ENCODE results near the gene SNCA.

SNCA gene

DNA sequence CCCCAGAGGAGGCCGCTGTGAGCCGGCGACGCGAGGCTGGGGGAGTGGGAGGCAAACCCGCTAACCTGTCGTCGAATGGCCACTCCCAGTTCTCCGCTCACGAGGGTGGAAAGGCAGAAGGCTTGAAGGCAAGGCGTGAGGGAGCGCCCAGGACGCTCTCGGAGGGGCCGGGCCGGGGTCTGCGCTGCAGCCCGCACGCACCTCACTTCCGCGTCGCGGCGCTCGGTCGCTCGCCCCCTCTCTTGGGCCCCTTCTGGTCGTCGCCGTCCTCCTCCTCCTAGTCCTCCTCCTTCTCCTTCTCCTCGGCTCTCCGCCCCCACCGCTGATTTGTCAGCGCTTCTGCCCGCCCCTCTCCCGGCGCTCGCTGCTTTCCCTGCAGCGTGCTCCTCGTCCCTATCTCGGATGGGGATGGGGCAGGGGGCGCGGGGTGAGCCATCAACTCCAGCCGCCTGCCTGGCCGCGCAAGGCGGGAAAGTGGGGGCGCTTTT lies at the start of gene SNCA:
Gene SNCA (minus strand): TSS at position 265 of the 488 bp plus-strand sequence. CDS start 1,494 bp downstream, outside the sequence.
- DNase-seq (ENCODE audit: low read depth): no peak

DNA sequence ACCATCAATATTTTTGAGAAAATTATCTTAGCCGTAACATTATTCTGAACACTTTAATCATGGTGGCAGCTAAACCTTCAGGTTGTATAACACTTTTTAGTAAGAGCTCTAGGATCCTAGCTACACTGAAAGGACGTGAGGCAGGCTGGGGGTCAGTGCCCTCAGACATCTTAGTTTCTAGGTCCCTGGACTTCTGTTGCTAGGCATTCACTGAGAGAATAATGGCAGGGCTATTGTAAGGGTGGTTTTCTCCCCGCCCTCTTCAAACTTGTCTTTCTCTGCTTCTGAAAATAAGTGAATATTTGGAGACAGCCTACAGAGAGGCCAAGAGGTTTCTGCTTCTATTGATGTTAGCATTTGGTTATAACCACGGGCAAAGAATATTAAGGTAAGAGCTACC lies 42.3 kb upstream of the SNCA start:
- no peak for DNase-seq (ENCODE audit: low read depth)

DNA sequence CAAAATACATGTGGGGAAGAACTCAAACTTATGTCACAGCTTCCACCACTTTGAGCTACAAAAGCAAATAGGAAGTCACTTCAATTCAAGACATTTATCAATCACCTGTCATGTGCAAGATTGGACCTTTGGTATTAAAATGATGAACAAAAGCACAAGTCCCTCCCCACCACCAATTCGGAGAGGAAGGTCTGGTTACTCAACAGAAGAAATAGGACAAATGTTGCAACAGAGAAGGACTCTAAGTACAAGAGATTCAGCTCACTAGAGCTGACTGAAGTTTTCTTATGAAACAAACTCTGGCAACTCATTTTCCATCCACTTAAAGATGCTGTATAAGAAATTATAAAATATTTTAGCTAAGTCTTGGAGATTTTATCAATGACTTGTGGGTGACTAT lies 41.6 kb upstream of the SNCA start:
- no peak for DNase-seq (ENCODE audit: low read depth)

DNA sequence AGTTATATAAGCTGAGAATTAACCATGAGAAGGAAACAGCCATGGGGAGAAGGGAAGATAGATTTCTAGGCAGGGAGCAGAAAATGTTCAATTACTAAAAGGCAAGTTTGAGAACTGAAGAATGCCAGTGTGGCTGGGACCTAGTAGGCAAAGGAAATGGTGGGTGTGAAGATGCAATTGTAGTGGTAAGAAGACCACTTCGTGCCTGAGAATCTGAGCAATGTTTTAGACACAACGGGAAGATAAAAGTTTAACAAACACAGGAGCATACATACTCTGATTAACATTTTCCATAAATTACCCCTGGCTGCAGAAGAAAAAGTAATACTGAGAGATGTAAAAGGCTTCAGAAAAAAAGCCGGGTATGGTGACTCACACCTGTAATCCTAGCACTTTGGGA lies 39.6 kb upstream of the SNCA start:
- no peak for DNase-seq (ENCODE audit: low read depth)

DNA sequence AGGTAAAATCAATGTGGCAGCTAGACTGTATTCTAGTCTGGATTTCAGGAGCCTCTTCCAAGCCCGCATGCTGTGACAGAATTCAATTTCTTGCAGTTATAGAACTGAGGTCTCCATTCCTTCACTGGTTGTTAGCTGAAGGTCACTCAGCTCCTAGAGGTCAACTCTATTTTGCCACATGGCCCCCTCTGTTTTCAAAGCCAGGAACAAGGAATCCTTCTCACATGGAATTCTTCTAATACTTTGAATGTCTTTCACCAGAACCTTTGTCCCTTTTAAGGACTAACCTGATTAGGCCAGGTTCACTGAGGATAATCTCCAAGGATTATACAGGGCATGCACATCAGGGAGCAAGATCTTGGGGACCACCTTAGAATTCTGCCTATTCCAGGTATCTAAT lies 34.2 kb upstream of the SNCA start:
- no peak for DNase-seq (ENCODE audit: low read depth)

DNA sequence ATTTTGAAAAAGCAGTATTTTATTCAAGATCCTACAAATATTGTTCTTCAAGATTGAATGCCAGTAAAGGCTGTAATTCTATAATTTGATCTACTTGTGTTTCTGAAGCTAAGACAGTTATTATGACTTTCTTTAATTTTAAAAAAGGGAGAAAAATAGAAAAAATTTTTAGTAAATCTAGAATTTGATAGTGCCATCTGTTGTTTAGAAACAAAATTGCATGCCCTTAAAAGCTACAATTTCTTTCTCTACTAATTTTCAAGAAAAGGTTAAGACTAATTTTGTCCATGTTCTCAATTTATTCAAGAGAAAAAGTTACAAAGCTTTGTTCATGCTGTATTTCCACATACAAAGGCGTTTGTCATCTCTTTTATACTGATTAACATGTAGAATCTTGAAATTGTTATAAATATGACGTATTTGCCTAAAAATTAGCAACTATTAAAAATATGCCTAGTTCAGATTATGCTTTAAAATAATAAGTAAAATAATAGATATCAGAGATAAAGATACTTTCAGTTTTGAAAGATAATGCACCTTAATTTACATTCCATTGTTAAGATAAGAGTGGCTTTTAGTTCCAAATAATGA lies 32.1 kb upstream of the SNCA start:
- DNase-seq (ENCODE audit: low read depth): no peak

DNA sequence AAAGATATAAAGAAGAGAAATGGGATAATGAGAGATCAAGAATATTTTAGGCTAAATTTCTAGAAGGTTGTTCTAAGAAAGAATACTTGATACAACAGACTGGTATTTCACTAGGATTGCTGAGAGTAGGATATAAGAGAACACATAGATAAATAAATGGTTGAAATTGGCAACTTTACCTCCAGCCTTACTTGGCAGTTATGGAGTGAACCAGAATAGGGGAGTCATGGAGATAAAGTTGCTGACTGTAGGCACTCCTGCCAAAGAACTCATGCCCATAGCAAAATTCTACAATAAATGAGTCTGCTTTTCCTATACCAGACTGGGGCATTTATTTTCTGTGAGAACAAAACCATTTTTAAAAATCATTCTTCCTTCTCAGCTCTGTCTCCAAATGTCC lies 31.3 kb upstream of the SNCA start:
- no peak for DNase-seq (ENCODE audit: low read depth)

DNA sequence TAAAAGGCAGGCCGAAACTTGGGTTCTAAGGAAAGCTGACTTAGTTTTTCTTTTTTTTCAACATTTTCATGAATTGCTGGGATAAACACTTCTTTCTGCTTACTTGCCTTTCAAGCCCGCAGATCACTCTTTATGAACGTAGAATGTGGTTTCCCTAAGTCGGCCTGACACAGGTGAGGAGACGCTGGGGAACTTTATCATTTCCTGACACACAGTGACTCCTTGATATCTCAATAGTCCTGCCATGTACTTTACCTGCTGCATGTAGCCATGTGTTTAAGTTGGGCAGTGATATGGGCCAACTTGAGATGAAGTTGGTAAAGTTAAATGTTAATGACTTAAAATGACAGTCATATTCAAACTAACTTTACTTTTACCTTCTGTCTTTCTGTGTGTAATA lies 26.6 kb upstream of the SNCA start:
- DNase-seq (ENCODE audit: low read depth): no peak

DNA sequence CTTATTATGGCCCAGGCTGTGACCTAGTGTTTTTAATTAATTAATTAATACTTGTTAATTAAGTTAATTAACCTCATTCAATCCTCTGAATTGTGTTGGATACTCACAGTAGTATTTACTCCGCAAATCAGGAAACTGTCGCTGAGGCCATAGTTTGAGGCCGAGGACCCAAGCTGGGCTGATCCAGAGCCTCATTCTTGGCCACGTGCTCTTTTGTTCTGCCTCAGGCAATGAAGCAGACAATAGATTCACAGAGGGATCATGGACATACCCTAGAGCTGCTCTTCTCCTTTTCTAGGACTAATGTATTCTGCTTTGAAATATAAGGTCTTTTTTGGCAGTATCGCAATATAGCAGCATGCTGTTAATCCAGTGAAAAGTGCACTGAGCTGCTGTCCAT lies 24.0 kb upstream of the SNCA start:
- DNase-seq (ENCODE audit: low read depth): no peak

DNA sequence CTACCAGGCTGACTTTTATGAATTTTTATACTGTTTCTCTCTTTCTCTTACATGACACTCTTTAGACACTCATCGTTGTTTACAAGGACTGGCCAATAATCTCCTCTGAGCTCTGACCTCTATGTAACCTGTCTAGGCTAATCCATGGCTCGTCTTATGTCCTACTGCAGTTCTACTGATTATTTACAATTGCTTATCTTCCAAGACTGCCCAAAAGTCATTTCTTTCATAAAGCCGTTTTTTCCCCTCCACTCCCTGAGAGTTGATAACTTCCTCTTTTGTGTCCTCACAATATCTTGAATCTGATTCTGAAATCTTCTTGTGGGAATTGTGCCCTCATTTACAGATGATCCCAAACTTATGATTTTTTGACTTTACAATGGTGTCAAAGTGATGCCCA lies 18.3 kb upstream of the SNCA start:
- DNase-seq (ENCODE audit: low read depth): no peak

DNA sequence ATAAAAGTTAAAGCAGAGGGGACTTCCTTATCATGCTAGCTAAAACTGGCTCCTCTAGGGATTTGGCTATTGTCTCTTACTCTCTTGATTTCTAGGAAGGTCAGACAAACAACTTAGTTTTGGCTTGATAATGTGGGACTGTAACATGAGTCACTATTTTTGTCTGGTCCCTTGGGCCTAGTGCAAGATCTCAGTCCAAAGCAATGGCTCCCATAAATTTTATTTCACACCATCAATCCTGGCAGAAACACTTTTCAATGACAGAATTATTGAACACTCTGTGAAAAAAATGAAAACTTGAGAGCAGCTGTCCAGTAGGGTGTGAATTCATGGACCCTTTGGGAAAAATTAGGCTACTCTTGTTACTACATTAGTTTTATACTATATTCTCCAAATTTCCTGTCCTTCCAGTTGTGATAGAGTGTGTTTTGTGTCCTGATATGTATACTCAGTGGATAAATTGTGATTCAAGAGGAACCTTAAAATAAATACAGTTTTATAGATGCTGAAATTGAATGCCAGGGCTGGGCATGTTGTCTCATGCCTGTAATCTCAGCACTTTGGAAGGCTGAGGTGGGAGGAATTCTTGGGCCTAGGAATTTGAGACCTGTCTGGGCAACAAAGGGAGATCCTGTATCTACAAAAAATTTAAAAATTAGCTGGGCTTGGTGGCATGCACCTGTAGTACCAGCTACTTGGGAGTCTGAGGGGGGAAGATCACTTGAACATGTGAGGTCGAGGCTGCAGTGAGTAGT lies 10.8 kb upstream of the SNCA start:
- DNase-seq (ENCODE audit: low read depth): no peak

DNA sequence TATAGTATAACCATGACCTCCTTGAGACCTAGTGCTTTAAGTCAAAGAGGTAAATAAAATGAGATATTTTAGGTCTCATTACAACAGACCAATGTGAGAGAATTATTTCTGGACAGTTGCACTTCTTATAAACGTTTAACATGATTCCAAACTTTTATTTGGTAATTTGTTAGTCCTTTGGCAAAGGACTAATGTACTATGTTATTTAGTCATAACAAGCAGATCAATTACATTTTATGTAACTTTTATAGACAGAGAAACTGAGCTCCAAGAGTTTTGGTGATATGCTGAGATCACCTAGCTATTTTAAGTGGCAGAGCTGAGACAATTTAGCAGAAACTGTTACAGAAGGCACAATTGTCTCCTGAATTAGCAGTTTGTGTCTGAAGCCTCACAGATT lies 2.6 kb upstream of the SNCA start:
- no peak for DNase-seq (ENCODE audit: low read depth)

DNA sequence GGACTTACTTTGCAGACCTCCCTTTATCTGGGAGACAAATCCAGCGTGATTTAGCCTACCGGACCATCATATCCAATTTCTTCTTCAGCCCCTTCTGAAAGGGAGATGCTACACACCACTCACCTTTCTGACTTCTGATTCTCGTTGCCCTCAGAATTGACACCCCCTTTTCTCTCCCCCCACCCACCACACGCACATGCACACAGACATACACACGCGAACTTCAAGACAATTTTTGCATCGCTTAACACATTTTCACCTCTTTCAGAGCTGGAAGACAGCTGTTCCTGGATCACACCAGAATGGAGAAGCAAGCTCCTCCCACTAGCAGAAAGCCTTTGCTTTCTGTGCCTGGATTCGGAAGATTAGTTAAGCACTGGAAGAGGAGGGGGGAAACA lies 1.0 kb upstream of the SNCA start:
- no peak for DNase-seq (ENCODE audit: low read depth)

DNA sequence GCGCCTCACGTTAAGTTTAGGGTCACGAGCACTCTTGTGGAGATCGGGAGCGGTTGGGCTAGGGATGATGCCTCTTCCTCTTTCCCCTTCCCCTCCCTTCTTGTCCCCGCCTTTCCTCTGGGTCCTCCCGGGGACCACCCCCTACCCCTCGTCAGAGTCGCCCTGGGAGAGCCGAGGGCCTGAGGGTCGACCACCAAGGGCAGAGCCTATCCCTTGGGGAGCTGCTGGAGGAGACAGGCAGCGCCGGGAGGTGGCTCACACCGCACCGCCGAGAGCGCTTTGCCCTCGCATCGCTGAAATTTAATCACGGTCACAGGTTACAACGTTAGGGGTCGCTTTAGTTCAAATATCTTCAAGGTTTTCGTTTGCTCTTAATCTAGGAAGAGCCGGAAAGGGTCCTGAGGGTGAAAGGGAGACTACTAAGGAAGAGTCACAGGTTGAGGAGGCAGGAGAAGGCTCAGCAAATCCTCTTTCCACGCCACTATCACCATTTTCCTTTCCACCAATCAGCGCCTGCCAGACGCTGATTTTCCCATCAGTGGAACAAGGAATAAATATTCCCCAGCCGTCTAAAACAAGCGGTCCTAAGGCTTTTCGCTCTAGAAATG lies 528 bp upstream of the SNCA start:
- DNase-seq (ENCODE audit: low read depth): no peak

DNA sequence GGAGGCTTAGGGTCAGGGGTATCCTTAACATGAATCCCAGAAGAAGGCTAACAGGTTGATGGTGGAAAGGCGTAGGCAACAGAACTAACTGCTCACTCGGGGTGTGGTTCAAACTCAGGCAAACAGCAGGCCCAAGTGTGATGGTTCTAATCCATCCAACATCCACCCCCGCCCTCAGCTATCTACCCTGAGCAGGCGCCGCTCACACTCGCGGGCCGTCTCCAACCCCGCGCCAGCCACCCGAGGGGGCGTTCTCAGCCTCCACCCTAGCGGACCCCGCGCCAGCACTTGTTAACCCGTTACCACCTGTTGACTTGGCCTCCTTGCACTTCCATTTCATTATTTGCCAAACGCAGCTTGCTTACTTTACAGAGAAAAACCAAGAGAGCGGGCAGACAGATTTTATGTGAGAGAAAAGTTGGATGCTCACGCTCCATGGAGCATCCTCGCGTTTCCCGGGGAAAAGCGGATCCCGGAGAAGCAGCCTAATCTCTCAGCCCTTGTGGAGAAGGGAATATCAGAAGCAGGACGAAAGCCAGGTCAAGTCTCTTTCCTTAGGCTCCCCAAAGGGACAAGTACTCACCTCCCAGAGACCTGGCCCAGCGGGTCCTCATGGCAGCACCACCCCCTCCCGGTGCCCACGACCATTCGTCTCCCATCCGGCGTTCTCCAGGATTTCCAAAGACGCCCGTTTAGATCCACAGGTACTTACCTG lies 773 bp downstream of the SNCA start:
- DNase-seq (ENCODE audit: low read depth): no peak

DNA sequence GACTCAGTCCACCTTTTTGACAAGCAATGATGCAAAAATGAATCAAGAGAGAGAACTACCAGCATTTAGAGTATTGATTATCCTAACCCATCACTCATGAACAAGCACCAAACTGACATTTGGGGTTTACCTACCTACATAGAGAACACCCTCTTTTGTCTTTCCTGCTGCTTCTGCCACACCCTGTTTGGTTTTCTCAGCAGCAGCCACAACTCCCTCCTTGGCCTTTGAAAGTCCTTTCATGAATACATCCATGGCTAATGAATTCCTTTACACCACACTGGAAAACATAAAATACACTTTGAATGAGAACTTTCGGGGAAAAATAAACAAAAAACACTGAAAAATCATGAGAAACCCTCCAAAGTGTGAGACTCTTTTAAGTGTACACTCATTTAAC lies 1.5 kb downstream of the SNCA start:
- DNase-seq (ENCODE audit: low read depth): no peak

DNA sequence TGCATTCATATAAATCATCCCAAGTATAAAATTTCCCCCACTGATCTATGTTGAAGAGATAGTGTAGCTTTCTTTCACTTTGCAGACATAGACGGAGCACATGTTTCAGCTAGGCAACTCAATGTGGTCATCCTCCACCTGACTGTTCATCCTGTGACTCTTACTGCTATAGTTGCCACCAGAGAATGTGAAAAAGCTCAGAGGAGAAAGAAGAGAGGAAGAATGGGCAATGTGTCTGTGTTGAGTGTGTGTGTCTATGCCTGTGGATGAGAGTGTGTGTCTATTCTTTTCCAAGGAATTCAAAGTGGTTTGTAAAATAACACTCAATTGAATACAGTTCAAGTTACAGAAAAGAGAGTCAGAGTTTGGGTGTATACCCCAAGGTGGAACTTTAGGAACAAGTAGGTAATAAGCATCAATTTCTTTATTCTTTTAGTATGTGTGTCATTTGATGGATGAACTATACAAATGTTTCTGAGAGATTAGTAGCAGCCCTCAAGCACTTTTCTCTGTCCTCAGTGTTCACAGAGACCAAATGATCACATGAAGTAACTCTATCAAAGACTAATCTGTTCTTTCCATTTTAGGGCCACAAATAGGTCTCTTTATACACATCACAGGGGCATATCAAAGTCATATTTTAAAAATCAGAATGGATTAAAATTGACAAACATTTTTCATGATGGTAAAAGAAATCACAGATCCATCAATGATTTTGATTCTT lies 2.3 kb downstream of the SNCA start:
- DNase-seq (ENCODE audit: low read depth): no peak

DNA sequence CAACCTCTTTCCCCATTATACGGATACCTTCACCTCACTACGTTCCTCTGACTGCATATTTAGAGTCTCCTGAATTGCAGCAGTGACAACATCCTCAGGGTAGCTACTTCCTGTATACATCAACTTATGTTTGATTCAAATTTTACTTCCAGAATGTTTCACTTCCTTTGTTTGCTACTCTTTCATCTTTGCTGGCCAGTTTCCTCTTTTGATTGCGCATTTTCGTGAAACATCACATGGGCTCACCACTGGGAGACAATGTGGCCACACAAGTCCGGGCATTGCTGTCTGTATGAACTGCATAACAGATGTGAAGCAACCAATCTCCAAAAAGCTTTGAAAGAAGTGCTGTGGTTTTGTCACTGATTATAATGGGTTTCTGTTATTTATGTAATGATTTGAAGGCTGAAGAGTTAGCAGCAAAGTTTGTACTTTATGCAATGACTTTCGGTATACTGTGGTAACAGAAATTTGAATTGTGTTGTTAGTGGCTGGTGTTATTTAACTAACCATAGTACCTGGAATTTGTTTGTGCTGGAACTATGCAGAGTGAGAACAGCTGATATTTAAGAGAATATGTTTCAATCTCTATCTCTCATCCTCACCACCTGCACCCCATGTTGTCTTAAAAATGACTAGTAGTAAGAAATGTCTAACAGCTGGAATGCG lies 7.4 kb downstream of the SNCA start:
- DNase-seq (ENCODE audit: low read depth): no peak

DNA sequence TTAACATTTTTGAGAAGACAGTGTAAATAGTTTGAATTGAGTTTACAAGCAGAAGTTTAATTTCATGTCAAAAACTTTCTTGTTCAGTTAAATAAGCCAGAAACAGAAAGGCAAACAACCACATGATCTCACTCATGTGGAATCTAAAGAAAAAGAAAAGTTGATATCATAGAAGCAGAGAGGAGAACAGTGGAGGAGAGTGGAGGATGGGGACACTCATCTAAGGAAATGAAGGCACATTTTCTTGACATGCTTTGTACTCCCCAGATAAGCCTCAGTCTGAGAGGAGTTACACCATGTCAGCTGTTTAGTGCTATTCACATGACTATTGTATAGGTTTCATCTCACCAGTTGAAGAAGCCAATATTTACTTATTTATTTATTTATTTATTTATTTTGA lies 13.5 kb downstream of the SNCA start:
- no peak for DNase-seq (ENCODE audit: low read depth)

DNA sequence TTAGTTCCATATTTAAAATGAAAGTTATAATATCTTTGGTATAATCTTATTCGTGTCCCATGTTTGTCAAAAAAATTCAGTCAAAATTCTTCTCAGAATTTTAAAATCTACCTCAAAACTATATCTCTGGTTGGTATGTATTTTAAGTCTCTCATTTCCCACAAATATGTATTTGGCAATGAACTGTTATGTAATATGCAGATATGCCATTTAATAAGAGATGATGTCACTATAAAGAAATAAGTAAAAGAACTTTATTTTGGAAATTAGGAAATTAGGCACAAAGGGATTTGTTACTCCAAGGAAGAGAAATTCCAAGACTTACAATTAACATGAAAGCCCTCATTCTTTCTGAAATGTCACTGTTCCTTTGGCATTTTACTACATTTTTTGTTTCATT lies 15.3 kb downstream of the SNCA start:
- DNase-seq (ENCODE audit: low read depth): no peak

DNA sequence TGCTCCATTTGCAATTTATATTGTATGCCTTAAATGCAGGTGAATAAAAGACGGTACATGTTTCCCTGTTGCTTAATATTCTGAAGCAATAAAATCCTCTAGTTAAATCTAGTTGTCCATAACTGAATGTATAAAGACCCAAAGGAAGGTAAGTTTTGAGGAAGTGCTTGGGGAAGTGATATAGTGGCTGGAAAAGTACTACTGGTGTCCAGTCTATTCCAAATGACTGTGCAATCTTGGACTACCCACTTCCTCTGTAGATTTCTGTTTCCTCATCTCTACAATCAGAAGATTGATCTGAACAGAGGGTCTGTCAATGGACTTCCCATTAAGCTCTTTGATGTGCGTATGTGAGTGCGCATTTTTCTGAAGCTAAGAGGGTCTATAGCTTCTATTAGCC lies 17.0 kb downstream of the SNCA start:
- DNase-seq (ENCODE audit: low read depth): no peak

DNA sequence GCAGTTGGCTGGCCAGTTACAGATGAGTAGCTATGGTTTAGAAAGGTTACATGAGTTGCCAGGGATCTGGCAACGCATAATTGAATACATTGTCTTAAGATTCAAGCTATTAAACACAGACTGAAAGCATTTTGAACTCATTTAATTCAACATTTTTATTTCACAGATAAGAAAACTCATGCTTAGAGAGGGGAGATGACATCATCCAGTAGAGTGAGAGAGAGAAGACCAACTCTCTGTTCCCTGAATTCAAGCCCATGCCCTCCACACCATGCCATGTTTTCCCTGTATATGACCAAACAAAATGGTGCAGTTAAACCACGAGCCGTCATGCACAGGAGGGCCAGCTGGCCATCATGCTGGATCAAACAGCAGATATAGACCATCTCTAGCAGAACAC lies 22.6 kb downstream of the SNCA start:
- no peak for DNase-seq (ENCODE audit: low read depth)
